Measurements from ENCODE around the gene RUNX3. TPM values are rescaled to one million over a fixed set of nuclear protein-coding genes. Genes with fewer than 3 reads are reported as not detected.

The RUNX3 gene
- total and polyA plus RNA-seq, 2 donors (not counting 3 experiments of a cell fraction or from before 2014, with no cell fraction given) = not detected

- no peak for FAIRE-seq
- no peaks in the 10 kb centered on the region for H4K20me1 ChIP-seq (replicated peaks; ENCODE audit: control insufficient read depth, extremely low read depth, insufficient read depth, low read length)
- no peaks in the 10 kb centered on the region for H3K36me3 ChIP-seq (ENCODE audit: control insufficient read depth in 2 of 2, extremely low read depth in 1 of 2, insufficient read depth in 2 of 2, low read length in 2 of 2)
- no peak overlapping the region for H3K4me2 ChIP-seq (ENCODE audit: insufficient read depth, low read length)
- DNase-seq (ENCODE audit: low read depth, low spot score) = no peak
- no peak overlapping the region for H2AFZ ChIP-seq (ENCODE audit: low read depth, low read length)
- no peak overlapping the region for H3K4me3 ChIP-seq (replicated peaks in 1 of 3; ENCODE audit: insufficient read depth in 1 of 3, low read depth in 1 of 3, low read length in 3 of 3)
- ChIA-PET POLR2A (no interaction called here), CTCF (interaction anchor here (0.6 to 0.9 kb wide), 3 partner anchors 46 to 197 kb away, joined by 3 to 4 read pairs (median 3); no protein-coding TSS in a partner anchor)
- H3K27me3 ChIP-seq (ENCODE audit: control insufficient read depth in 2 of 2, insufficient read depth in 2 of 2, low read length in 2 of 2) = peaks cover 0 to 3% of the 10 kb centered on the region in 2 experiments
- no peak overlapping the region for H3K9ac ChIP-seq (replicated peaks; ENCODE audit: extremely low read depth, insufficient read depth, low read length)
- H3K9me1 ChIP-seq (replicated peaks; ENCODE audit: control insufficient read depth, extremely low read depth, insufficient read depth, low read length) = no peaks in the 10 kb centered on the region
- H3K79me2 ChIP-seq (ENCODE audit: control insufficient read depth, insufficient read depth, low read length) = no peaks in the 10 kb centered on the region
- BruUV-seq (replicated peaks) = no TSS peak
- no peaks in the 10 kb centered on the region for H3K9me3 ChIP-seq (replicated peaks; ENCODE audit: control insufficient read depth, insufficient read depth, low read length)
- TF ChIP-seq POLR2AphosphoS5 (IDR thresholded peaks at IDR 0.05; ENCODE audit: insufficient read depth, low read depth, low read length) = no peak
- TF ChIP-seq FOS (IDR thresholded peaks at IDR 0.05; ENCODE audit: borderline replicate concordance, insufficient read depth, low read length) = no peak
- TF ChIP-seq, protein P1, sequence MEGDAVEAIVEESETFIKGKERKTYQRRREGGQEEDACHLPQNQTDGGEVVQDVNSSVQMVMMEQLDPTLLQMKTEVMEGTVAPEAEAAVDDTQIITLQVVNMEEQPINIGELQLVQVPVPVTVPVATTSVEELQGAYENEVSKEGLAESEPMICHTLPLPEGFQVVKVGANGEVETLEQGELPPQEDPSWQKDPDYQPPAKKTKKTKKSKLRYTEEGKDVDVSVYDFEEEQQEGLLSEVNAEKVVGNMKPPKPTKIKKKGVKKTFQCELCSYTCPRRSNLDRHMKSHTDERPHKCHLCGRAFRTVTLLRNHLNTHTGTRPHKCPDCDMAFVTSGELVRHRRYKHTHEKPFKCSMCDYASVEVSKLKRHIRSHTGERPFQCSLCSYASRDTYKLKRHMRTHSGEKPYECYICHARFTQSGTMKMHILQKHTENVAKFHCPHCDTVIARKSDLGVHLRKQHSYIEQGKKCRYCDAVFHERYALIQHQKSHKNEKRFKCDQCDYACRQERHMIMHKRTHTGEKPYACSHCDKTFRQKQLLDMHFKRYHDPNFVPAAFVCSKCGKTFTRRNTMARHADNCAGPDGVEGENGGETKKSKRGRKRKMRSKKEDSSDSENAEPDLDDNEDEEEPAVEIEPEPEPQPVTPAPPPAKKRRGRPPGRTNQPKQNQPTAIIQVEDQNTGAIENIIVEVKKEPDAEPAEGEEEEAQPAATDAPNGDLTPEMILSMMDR (IDR thresholded peaks at IDR 0.05; ENCODE audit: extremely low read depth in 1 of 2, insufficient read depth in 1 of 2, low read depth in 1 of 2, low read length in 2 of 2) = no peak
- TF ChIP-seq, protein P2, sequence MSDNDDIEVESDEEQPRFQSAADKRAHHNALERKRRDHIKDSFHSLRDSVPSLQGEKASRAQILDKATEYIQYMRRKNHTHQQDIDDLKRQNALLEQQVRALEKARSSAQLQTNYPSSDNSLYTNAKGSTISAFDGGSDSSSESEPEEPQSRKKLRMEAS (IDR thresholded peaks at IDR 0.05; ENCODE audit: insufficient read depth, insufficient read length) = no peak
- TF ChIP-seq POLR2A (IDR thresholded peaks at IDR 0.05; ENCODE audit: low read depth, low read length) = no peak
- no peak for TF ChIP-seq EZH2 (IDR thresholded peaks at IDR 0.05; ENCODE audit: borderline replicate concordance, low read depth, low read length, severe bottlenecking)
- TF ChIP-seq JUN (IDR thresholded peaks at IDR 0.05; ENCODE audit: borderline replicate concordance, insufficient read depth, insufficient read length, low read depth) = no peak
- intact Hi-C loops (cut with micrococcal nuclease) (no loop called here), dilution Hi-C loops (cut with MboI; ENCODE audit: extremely low pct_ligation_motif_present, low sequenced_read_pairs) (no loop called here)
- no peaks in the 10 kb centered on the region for H3K4me1 ChIP-seq (ENCODE audit: control insufficient read depth, extremely low read depth, insufficient read depth, low read length)
- H3K27ac ChIP-seq (ENCODE audit: insufficient read depth, low read depth, low read length) = no peak overlapping the region
These were observed 14.2 kb upstream of the RUNX3 start for GRCh38 chr1:24944318-24944717.
